Adrenal gland (tissue), 5 donors: Measurements from ENCODE around the gene ZBTB42.

Source experiments
- POLR2A ChIP-seq, 2 donors: fragments of 450-650 bp; IDR thresholded peaks; one replicate each; pipeline ENCODE4 v1.6.1; 2017; ENCODE audit warnings: antibody characterized with exemption in 2 of 2, mild to moderate bottlenecking in 2 of 2, moderate library complexity in 1 of 2
- TF ChIP-seq, protein P1 (sequence below), 6 experiments: fragments of 450-650 bp in 4 of 6; fragments of 200-600 bp in 2 of 6; sonication (generic) in 1 of 6; IDR thresholded peaks; 1 replicate in 5 of 6; 2 replicates in 1 of 6; pipeline versions ENCODE4 v1.5.1 to v1.8.0; 2016 to 2021; ENCODE audit warnings: antibody characterized with exemption in 6 of 6, mild to moderate bottlenecking in 2 of 6, moderate library complexity in 1 of 6
- donor health status: DM: no; HTN: no; CAD: no.

GRCh38 chr14:104789752-104790743, 10.9 kb upstream of the ZBTB42 start:
- TF ChIP-seq, protein P1, sequence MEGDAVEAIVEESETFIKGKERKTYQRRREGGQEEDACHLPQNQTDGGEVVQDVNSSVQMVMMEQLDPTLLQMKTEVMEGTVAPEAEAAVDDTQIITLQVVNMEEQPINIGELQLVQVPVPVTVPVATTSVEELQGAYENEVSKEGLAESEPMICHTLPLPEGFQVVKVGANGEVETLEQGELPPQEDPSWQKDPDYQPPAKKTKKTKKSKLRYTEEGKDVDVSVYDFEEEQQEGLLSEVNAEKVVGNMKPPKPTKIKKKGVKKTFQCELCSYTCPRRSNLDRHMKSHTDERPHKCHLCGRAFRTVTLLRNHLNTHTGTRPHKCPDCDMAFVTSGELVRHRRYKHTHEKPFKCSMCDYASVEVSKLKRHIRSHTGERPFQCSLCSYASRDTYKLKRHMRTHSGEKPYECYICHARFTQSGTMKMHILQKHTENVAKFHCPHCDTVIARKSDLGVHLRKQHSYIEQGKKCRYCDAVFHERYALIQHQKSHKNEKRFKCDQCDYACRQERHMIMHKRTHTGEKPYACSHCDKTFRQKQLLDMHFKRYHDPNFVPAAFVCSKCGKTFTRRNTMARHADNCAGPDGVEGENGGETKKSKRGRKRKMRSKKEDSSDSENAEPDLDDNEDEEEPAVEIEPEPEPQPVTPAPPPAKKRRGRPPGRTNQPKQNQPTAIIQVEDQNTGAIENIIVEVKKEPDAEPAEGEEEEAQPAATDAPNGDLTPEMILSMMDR (IDR thresholded peaks at IDR 0.05), result no peak
- peak in 1 of 2 donors; percentile 85 for TF ChIP-seq POLR2A (IDR thresholded peaks at IDR 0.05)
